HG03457 (cell line): Measurements from ENCODE around the gene NTPCR.
"Not testable (repeated sequence)": the region's sequence is repeated elsewhere in the genome, so short reads cannot be mapped to it uniquely, and the experiment has no call there.

Experiments used
- ATAC-seq: cut with Tn5 transposase; IDR thresholded peaks from one replicate; pipeline ENCODE4 v1.9.1; 2021; ENCODE audit warnings: moderate number of reproducible peaks; ENCODE audit not compliant: unreplicated experiment

Gene NTPCR

GRCh38 chr1:232950197-232951176 is at the start of gene NTPCR:
Gene NTPCR, plus strand, starts transcription at chr1:232950611. Its CDS starts 100 bp downstream, at chr1:232950711.
- ATAC-seq: peak; percentile 77

- no peak for ATAC-seq
These were observed 49.6 kb upstream of the NTPCR start for GRCh38 chr1:232900818-232901217.

DNA sequence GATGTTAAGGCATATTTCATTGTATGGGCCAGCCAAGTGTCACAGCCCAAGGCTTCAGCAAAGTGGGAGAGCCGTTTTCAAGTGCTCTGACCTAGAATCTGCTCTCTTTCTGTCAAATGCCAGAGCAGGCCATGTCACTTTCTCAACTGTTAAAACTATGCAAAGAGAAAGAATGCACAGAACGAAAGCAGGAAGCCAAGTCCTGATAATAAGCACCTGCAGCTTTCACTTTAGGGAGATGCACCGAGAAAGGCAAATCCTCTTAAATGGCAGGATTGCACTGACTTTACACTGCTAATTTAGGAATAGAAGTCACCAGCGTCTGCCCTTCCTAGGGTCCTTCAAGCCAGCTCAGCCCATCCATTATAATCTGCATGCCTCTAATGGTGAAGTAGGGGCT is 49.2 kb upstream of the NTPCR start:
- no peak for ATAC-seq

- no peak for ATAC-seq
These were observed 47.5 kb upstream of the NTPCR start for GRCh38 chr1:232902774-232903350.

- no peak for ATAC-seq
These were observed 46.3 kb upstream of the NTPCR start for GRCh38 chr1:232904131-232904530.

DNA sequence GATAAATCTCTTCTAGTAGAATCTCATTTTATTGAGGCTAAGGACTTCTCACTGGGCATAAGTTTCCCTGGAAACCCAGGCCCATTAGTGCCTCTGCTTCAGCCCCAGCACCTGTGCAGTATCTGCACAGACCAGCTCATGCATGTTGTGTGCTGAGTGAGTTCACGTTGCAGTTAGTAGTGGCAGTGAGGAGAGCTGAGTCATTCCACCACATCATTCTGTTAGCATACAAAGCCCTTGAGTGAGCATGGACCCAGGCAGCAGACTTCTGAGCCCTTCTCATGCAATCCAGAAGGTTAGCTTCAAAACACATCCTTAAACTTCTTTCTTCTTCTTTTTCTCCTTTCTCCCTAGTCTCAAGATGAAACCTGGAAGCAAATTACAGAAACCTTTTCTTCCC is 45.8 kb upstream of the NTPCR start:
- no peak for ATAC-seq

DNA sequence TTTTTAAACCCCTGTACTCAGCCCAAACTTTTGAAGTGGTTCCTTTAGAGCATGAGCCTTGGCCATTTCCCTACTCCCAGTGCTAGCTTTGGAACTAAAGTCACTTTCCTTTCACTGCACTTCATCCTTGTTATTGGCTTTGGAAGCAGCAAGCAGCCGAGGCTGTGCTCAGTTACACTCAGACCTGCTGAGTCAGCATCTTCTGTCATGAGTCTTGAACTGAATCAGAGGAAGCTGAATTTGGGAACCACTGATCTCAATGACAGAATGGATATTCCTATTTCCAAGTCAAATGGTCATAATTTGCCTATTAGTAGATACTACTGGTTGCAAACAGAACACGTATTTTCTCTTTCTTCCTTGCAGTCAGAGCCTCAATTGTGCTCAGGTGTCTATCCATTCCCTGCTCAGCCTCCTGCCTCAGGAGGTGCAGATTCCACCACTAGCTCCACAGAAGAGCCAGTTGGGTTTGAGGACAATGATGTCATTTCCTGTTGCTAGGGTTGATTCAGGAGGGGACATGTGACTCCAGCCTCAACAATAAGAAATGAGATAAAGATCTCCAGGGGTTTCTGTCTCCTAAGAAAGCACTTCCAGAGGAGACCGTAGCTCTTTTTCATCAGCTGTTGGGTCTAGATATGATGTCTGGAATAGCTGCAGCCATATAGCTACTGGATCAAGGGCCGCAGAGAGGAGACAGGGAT is 44.9 kb upstream of the NTPCR start:
- ATAC-seq: no peak

GRCh38 chr1:232906441-232906840 is 44.0 kb upstream of the NTPCR start:
- no peak for ATAC-seq

DNA sequence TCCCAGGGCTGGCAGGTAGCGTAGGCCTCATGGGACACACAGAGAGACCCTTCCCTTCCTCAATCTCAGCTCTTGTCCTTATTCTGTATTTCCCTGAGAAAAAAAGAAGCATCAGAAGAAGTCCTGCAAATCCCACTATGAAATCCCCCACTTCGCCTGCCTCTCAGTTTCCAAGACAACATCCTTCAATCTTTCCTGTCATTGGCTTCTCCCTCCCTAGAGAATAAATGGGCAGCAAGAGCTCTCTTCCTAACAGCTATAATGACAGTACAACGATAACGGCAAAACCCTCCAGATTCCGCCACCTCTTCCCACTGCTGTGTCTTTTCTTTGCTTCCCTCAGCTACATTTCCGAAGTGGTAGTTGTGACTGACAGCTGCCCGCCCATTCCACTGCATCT is 41.6 kb upstream of the NTPCR start:
- no peak for ATAC-seq

DNA sequence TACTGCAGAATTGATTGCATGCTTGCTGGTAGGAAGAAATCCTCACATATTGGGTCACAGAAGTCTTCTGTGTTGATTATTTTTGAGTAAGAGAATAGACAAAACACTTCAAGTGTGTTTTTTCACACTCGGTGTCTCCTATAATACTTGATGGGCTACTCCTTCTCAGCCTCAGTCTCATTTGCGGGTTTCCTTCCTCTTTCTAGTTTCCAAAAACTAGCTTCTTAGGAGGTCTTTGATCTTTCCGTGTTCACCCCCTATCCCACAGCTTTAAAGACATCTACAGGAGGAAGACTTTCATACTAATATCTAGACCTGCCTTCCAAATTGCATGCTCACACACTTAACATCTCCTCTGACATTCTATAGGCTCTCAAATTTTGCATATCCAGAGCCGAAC is 40.7 kb upstream of the NTPCR start:
- no peak for ATAC-seq

- ATAC-seq: no peak
These were observed 39.3 kb upstream of the NTPCR start for GRCh38 chr1:232911027-232911599.

- no peak for ATAC-seq
These were observed 37.4 kb upstream of the NTPCR start for GRCh38 chr1:232912845-232913580.

DNA sequence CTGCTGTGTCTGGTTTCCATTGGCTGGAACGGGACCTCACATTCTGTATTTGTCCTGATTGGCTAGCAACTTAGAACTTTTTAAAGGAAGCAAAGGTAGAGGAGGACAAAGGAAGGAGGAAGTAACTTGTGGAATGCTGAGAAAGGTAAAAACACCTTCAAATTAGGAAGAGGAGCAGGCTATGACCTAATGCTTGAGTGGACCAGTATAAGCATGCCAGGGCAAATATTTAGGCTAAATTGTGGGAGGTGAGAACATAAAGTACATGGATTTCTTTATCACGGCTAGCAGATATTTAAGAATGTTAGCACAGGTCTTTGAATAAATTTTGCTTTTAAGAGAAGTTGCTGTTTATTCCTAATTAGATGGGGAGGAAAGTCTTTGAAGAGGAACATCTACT is 36.1 kb upstream of the NTPCR start:
- not testable (repeated sequence) for ATAC-seq

DNA sequence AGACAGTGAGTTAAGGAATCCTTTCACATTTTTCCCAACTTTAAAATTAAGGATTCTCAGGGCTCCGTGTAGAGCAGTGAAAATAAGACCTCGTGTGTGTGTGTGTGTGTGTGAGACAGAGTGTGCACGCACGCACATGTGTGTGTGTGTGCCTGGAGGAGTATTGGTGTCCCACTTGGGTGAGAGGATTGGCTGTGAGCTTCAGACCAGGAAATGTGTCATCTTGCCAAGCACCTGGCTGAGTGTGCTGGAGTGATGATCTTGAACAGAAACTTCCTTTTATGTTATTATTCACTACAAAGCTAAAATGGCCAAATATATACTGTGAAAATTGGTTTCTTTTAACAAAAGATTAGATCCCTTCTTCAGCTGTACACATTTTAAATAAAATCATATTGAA is 35.2 kb upstream of the NTPCR start:
- no peak for ATAC-seq

DNA sequence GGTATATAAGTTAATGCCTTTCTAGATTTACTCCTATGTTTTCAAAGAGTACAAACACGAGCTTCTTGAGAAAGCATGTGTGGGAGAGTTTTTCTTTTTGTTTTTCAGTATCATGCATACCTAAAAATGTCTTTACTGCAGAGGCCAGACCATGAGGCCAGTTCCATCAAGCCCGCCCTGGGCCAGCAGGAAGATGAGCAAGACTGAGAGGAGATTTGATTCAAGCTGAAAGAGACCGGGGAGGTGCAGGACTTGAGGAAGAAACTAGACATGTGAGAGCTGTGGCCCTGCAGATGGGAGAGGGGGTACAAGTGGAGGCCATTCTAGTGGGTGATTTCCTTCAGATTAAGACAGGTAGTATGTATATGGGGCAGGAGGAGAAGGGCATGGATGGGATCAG is 33.4 kb upstream of the NTPCR start:
- ATAC-seq: no peak

GRCh38 chr1:232921381-232921780 is 29.0 kb upstream of the NTPCR start:
- no peak for ATAC-seq

DNA sequence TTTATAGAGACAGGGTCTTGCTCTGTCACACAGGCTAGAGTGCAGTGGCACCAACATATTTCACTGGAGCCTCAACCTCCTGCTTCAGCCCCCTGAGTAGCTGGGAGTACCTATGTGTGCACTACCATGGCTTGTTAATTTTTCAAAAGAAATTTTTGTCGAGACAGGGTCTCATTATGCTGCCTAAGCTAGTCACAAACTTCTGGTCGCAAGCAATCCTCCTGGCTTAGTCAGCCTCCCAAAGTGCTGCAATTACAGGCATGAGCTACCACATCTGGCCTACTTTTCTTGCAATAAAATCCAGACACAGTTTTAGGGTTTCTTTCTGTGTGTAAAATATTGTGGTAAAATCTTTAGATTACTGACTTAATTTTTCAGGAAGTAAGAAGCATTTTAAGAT is 27.9 kb upstream of the NTPCR start:
- no peak for ATAC-seq

- ATAC-seq: no peak
These were observed 26.5 kb upstream of the NTPCR start for GRCh38 chr1:232923739-232924386.

GRCh38 chr1:232924874-232925273 is 25.5 kb upstream of the NTPCR start:
- ATAC-seq: no peak
